ENCODE measurements around the gene ARL6IP6. TPM values are rescaled to one million over a fixed set of nuclear protein-coding genes. Genes with fewer than 3 reads are reported as not detected.

Gene ARL6IP6
- total and polyA plus RNA-seq, 2 of the 13 experiments (the other 11 are each of a cell fraction or from before 2014, with no cell fraction given), result 45.0 to 65.9 TPM

GRCh38 chr2:152686321-152686720, 32.1 kb upstream of the ARL6IP6 start:
- Histone ChIP-seq H3K4me1 (ENCODE audit: insufficient read depth, low read length) (no peaks in the 10 kb centered on the region), H2AFZ (ENCODE audit: low read length) (no peak overlapping the region), H3K9me3 (ENCODE audit: low read length) (no peaks in the 10 kb centered on the region), H3K27me3 (ENCODE audit: control insufficient read depth in 1 of 2, insufficient read depth in 2 of 2, low read length in 2 of 2) (no peaks in the 10 kb centered on the region), H3K27ac (ENCODE audit: extremely low read length, insufficient read depth, low read length) (no peak overlapping the region), H4K20me1 (ENCODE audit: insufficient read depth, low read length) (peaks cover 6% of the 10 kb centered on the region; the same call in 1 of the 2 replicates), H3K9ac (ENCODE audit: insufficient read depth, low read depth, low read length) (no peak overlapping the region), H3K4me2 (ENCODE audit: low read depth, low read length) (no peak overlapping the region), H3K79me2 (ENCODE audit: insufficient read depth, low read length) (peaks cover 41% of the 10 kb centered on the region), H3K4me3 (replicated peaks in 1 of 3; ENCODE audit: insufficient read depth in 1 of 3, low read depth in 2 of 3, low read length in 3 of 3) (no peak overlapping the region), H3K36me3 (replicated peaks in 1 of 2; ENCODE audit: control insufficient read depth in 1 of 2, insufficient read depth in 2 of 2, low read length in 2 of 2) (peaks cover 6 to 73% of the 10 kb centered on the region in 2 experiments)
- ATAC-seq (no peak), DNase-seq (ENCODE audit: low spot score) (no peak), FAIRE-seq (no peak)
- POLR2A ChIA-PET, result no interaction called here
- TF ChIP-seq MAFF (IDR thresholded peaks at IDR 0.05; ENCODE audit: low read depth, low read length) (peak; percentile 47; the same call in 1 of the 2 replicates), ZNF577 (CRISPR knock-in tag; IDR thresholded peaks at IDR 0.05; ENCODE audit: borderline replicate concordance, low read depth) (no peak), MAFK (conservative IDR thresholded peaks at IDR 0.05 in 1 of 2, IDR thresholded peaks at IDR 0.05 in 1 of 2; ENCODE audit: low read length in 2 of 2) (peak; percentile 42 to 62; a peak in 3 of 4 replicates), FOXA3 (CRISPR knock-in tag; IDR thresholded peaks at IDR 0.05) (no peak)
- no TSS peak for BruUV-seq (replicated peaks)
- CTCF ChIA-PET (ENCODE audit: low intra/inter-chr PET ratio, low total read pairs), result no interaction called here
- intact Hi-C loops (cut with micrococcal nuclease; ENCODE audit: unreplicated experiment), result no loop called here
- in situ Hi-C loops (cut with HindIII; ENCODE audit: extremely low pct_ligation_motif_present, low pct_unique_long_range_greater_than_20kb), result no loop called here

- in situ Hi-C loops (cut with HindIII; ENCODE audit: extremely low pct_ligation_motif_present, low pct_unique_long_range_greater_than_20kb), result no loop called here
- Histone ChIP-seq H2AFZ (ENCODE audit: low read length) (no peak overlapping the region), H3K36me3 (replicated peaks in 1 of 2; ENCODE audit: control insufficient read depth in 1 of 2, insufficient read depth in 2 of 2, low read length in 2 of 2) (peaks cover 3 to 55% of the 10 kb centered on the region in 2 experiments; a peak in 4 of 5 replicates), H3K9ac (ENCODE audit: insufficient read depth, low read depth, low read length) (no peak overlapping the region), H3K27me3 (ENCODE audit: control insufficient read depth in 1 of 2, insufficient read depth in 2 of 2, low read length in 2 of 2) (no peaks in the 10 kb centered on the region), H3K9me3 (ENCODE audit: low read length) (no peaks in the 10 kb centered on the region), H3K79me2 (ENCODE audit: insufficient read depth, low read length) (peaks cover 45% of the 10 kb centered on the region), H3K4me3 (replicated peaks in 1 of 3; ENCODE audit: insufficient read depth in 1 of 3, low read depth in 2 of 3, low read length in 3 of 3) (no peak overlapping the region), H3K27ac (ENCODE audit: extremely low read length, insufficient read depth, low read length) (no peak overlapping the region), H3K4me1 (ENCODE audit: insufficient read depth, low read length) (no peaks in the 10 kb centered on the region), H3K4me2 (ENCODE audit: low read depth, low read length) (no peak overlapping the region), H4K20me1 (ENCODE audit: insufficient read depth, low read length) (peaks cover 10% of the 10 kb centered on the region; the same call in 1 of the 2 replicates)
- TF ChIP-seq ZNF264 (CRISPR knock-in tag; IDR thresholded peaks at IDR 0.05) (no peak), HBP1 (CRISPR knock-in tag; IDR thresholded peaks at IDR 0.05; ENCODE audit: low read depth) (no peak), ZNF839 (CRISPR knock-in tag; IDR thresholded peaks at IDR 0.05; ENCODE audit: borderline replicate concordance) (no peak), CBFB (CRISPR knock-in tag; IDR thresholded peaks at IDR 0.05) (no peak), CHCHD3 (CRISPR knock-in tag; IDR thresholded peaks at IDR 0.05) (no peak)
- ChIA-PET CTCF (ENCODE audit: low intra/inter-chr PET ratio, low total read pairs) (no interaction called here), POLR2A (no interaction called here)
- no peak for ATAC-seq
- no TSS peak for BruUV-seq (replicated peaks)
- intact Hi-C loops (cut with micrococcal nuclease; ENCODE audit: unreplicated experiment), result no loop called here
- FAIRE-seq, result no peak
- 99% methylated on average over 4 of the region's 4 CpGs for WGBS (ENCODE audit: low lambda C conversion rate)
- no peak for DNase-seq (ENCODE audit: low spot score)
These were observed 25.4 kb upstream of the ARL6IP6 start for GRCh38 chr2:152693033-152693432.
